Measurements from ENCODE around the gene CCNF. TPM values are rescaled to one million over a fixed set of nuclear protein-coding genes. Genes with fewer than 3 reads are reported as not detected.
"Not testable (repeated sequence)": the region's sequence is repeated elsewhere in the genome, so short reads cannot be mapped to it uniquely, and the experiment has no call there.

The CCNF gene, protein sequence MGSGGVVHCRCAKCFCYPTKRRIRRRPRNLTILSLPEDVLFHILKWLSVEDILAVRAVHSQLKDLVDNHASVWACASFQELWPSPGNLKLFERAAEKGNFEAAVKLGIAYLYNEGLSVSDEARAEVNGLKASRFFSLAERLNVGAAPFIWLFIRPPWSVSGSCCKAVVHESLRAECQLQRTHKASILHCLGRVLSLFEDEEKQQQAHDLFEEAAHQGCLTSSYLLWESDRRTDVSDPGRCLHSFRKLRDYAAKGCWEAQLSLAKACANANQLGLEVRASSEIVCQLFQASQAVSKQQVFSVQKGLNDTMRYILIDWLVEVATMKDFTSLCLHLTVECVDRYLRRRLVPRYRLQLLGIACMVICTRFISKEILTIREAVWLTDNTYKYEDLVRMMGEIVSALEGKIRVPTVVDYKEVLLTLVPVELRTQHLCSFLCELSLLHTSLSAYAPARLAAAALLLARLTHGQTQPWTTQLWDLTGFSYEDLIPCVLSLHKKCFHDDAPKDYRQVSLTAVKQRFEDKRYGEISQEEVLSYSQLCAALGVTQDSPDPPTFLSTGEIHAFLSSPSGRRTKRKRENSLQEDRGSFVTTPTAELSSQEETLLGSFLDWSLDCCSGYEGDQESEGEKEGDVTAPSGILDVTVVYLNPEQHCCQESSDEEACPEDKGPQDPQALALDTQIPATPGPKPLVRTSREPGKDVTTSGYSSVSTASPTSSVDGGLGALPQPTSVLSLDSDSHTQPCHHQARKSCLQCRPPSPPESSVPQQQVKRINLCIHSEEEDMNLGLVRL
- 4.8 TPM for total RNA-seq

DNA sequence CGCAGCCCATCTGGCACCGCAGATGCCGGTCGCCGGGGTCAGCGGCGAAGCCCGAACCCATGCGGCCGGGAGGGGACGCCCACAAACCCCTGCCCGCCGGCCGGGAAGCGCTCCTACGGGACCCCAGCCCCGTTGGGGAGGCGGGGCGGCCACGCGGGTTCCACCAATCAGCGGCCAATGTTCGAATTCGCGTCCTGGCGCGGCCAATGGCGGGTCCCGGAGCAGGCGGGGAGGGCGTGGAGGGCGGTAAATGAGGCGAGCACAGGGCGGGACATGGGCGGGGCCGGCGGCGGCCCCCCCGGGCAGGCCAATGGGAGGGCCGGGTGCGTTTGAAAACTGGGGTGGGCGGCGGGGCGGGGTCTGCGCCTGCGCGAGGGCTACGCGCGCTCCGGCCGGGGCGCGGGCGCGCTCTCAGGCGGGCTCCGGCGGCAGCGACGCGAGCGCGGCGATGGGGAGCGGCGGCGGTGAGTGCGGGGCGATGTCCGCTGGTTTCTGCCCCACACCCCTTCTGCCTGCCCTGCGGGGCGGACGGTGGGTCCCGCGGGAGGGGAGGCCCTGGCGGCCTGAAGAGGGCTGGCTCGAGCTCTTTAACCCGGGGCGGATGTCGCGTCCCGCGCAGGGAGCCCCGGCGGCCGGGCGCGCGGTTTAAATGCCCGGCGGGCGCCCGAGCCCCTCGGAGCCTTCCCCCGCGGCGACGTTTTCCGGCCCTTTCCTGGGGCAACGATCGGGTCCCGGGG is at the start of gene CCNF:
Gene CCNF (plus strand): TSS at position 414 of the 737 bp plus-strand sequence. CDS start 35 bp downstream, at position 449.
- peak; percentile 90 to 96 (median 96) for DNase-seq (ENCODE audit: low read depth in 2 of 3, low spot score in 2 of 3)

DNA sequence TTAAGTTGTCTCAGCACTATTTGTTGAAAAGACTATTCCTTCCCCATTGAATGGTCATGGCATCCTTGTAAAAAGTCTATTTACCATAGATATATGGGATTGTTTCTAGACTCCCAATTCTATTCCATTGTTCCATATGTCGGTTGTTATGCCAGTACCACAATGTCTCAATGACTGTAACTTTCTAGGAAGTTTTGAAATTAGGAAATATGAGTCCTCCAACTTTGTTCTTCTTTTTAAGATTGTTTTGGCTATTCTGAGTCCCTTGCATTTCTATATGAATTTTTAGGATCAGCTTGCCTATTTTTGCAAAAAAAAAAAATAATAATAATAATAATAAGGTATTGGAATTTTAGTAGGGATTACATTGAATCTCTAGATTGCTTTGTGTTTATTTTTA is 45.7 kb upstream of the CCNF start:
- no peak for DNase-seq (ENCODE audit: low read depth in 2 of 3, low spot score in 2 of 3)

DNA sequence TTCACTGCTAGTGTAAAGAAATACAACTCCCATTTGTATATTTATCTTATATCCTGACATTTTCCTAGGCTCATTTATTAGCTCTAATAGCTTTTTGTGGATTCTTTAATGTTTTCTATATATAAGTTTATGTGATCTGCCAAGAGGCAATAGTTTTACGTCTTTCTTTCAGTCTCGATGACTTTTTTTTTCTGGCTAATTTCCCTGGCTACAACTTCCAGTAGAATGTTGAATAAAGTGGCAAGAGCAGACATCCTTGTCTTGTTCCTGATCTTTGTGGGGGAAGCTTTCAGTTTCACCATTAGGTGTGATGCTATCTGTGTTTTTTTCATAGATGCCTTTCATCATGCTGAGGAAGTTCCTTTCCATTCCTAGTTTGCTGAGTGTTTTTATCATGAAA is 44.8 kb upstream of the CCNF start:
- no peak for DNase-seq (ENCODE audit: low read depth in 2 of 3, low spot score in 2 of 3)

DNA sequence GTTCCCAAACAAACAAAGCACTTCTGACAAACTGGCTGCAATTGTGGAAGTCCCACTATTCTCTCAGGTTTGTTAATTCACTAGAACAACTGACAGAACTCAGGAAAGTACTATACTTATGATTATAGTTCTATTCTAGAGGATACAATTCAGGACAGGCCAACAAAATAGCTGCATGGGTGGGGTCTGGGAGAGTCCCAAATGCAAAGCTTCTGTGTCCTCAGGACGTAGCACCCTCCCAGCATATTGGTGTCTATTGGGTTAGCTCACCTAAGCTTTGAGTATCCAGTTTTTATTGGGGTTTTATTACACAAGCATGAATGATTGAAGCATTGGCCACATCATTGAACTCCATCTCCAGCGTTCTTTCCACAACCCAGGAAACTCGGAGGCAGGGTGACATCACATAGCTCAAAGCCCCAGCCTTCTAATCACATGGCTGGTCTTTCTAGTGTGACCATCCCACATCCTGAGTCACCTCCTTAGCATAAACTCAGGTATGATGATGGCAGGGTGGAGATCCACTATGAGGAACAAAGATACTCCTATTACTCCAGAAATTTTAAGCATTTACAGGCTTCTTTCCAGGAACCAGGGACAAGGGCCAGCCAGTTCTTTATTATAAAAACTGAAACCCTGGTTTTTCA is 43.9 kb upstream of the CCNF start:
- no peak for DNase-seq (ENCODE audit: low read depth in 2 of 3, low spot score in 2 of 3)

DNA sequence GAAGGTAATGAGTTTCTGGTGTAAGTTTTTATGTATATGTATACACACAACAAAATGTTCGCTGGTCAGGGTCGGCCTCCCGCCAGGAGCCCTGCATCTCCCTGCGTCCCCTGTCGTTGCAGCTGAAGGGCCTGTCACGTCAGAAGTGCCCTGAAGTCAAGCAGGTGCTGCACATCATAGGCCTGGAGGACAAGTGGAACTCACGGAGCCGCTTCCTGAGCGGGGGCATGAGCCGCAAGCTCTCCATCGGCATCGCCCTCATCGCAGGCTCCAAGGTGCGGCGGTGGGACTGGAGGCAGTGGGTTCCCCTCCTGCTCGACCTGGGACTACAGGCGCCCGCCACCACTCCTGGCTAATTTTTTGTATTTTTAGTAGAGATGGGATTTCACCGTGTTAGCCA is 43.3 kb upstream of the CCNF start:
- not testable (repeated sequence) for DNase-seq (ENCODE audit: low read depth in 2 of 3, low spot score in 2 of 3)

DNA sequence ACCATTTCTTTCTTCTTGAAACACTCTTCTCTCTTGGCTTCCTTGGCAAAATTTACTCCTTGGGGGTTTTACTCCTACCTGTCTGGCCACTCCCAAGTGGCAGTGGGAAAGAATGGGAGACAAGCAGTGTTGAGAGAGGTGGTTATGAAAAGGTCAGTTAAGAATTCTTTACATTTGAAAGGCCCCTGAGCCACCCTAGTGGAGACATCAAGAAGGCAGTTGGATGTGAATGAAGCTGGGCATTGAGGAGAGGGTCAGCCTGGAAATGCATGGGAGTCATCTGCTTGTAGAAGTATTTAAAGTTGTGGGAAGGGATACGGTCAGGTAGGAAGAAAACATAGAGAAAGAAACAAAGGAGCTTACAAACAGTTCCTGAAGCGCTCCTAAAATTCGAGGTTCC is 42.3 kb upstream of the CCNF start:
- DNase-seq (ENCODE audit: low read depth in 2 of 3, low spot score in 2 of 3) = no peak

DNA sequence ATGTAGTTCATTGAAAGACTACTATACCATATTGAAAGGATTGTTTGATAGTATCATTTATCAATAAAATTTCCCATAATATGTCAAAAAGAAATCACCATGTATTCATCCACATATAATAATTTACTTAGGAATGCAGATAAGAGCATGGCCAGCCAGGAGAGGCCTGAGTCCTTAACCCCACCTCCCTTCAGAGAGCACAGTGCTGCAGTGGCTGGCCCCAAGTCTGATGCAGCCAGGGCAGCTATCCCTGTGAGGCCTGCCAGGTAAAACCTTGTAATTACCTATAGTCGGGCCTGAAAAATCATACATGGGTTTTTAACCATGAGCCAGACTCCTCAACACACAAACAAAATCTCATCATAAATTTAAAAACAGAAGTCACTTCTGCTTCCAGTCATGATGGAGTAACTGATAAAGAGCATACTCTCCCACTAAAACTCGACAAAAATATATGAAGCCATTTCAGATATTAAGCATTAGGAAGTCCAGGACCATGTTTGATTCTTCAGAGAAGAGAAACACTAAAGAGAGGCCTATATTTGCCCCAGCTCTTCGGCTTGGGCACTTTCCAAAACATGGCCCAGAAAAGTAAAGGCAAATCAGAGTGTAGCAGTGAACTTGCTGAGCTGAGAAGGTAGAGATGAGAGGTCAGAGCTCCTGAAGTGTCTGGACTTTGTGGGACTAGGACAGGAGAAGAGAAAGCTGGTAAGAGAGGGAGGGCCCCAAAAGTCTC is 40.9 kb upstream of the CCNF start:
- no peak for DNase-seq (ENCODE audit: low read depth in 2 of 3, low spot score in 2 of 3)

DNA sequence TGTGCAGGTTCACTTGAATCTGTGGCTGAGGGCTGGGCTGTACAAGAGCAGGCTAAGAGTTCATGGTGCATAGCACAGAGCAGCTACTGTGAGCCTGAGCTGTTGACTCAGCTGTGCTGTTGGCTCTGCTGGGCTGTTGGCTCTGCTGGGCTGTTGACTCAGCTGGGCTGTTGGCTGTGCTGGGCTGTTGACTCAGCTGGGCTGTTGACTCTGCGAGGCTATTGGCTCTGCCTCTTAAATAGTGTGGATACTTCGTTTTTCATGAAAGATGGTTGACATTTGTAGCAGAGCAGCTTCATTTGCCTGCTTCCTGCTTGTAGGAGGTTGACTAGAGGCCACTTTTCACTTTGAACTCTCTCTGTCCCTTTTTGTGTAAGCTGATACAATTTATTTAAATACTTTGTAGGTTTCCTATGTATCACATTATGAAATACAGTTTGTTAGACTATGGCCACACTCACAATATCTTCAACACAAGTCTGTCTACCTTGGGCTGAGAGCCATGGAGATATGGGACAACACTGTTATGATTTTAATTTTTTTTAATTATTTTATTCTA is 40.3 kb upstream of the CCNF start:
- no peak for DNase-seq (ENCODE audit: low read depth in 2 of 3, low spot score in 2 of 3)

DNA sequence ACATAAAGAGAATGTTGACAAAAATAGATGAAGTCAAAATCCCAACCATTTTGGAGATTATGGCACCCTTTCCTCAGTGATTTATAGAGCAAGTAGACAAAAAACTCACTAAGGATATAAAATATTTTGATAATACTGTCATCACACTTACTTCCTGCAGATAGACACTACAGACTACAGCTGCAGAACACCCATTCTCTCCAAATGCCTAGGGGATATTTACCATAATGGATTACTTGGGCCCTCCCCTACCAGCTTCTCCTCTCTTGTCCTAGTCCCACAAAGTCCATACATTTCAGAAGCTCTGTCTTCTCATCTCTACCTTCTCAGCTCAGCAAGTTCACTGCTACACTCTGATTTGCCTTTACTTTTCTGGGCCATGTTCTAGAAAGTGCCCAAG is 37.2 kb upstream of the CCNF start:
- DNase-seq (ENCODE audit: low read depth in 2 of 3, low spot score in 2 of 3) = no peak

DNA sequence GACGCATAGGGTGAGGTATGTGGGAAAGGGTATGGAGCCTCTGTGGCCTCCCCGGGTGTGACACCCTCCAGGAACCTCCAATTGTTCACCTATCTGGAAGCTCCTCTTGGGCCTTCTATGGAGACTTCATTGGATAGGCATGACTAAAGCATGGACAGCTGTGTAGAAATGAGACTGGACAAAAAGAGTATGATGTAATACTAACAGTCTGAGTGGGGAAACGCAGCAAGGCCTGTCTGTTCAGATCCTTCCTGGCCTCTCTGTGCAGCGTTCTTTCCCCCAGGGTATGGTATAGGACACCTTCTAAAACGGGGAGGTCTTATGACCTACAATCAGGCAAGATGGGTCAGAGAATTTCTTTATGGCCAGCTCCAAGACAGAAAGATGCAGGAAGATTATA is 30.7 kb upstream of the CCNF start:
- no peak for DNase-seq (ENCODE audit: low read depth in 2 of 3, low spot score in 2 of 3)

DNA sequence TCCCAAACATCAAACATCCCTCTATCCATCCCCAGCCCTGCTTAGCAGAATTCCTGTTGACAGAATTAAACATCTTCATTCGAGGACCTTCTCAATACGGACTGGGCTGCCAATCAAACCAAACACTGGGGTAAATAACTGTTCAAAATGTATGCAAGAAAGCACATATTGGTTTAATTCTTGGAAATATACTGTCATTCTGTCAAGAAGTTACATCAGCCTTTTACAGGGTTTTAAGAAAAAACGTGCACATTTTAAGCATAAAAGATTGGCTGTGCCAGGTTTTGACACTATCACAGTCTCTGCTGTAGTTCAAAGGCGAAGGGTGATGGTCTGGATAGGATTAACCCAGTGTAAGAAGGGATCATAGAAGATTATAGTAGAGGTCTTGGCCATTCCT is 25.1 kb upstream of the CCNF start:
- DNase-seq (ENCODE audit: low read depth in 2 of 3, low spot score in 2 of 3) = no peak

DNA sequence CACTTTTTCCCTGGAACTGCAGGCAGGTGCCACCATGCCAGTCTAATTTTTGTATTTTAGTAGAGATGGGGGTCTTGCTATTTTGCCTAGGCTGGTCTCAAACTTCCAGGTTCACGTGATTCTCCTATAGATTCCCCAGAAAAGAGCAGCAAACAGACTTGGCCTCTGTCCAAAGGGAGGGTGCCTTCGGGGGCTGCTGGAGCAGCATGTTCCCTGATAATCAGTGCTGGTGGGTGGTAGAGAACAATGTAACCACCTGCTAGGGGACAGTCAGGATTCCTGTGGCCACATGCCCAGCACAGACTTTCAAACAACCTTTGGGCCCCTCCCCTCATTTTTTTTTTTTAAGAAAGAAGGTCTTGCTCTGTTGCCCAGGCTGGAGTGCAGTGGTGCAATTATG is 14.2 kb upstream of the CCNF start:
- DNase-seq (ENCODE audit: low read depth in 2 of 3, low spot score in 2 of 3) = no peak

DNA sequence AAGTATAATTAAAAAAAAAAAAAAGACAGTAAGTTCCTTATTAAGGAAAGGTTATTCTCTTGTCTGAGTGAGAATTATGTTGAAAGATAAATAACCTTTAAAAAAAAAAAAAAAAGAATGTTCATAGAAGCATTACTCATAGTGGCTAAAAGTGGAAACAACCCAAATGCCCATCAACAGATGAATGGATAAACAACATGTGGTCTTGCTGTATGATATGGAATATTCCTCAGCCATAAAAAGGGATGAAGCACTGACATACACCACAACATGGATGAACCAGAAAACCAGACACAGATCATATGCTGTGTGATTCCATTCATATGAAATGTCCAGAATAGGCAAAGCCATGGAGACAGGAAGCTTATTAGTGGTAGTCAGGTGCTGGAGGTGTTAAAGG is 9.2 kb upstream of the CCNF start:
- no peak for DNase-seq (ENCODE audit: low read depth in 2 of 3, low spot score in 2 of 3)

DNA sequence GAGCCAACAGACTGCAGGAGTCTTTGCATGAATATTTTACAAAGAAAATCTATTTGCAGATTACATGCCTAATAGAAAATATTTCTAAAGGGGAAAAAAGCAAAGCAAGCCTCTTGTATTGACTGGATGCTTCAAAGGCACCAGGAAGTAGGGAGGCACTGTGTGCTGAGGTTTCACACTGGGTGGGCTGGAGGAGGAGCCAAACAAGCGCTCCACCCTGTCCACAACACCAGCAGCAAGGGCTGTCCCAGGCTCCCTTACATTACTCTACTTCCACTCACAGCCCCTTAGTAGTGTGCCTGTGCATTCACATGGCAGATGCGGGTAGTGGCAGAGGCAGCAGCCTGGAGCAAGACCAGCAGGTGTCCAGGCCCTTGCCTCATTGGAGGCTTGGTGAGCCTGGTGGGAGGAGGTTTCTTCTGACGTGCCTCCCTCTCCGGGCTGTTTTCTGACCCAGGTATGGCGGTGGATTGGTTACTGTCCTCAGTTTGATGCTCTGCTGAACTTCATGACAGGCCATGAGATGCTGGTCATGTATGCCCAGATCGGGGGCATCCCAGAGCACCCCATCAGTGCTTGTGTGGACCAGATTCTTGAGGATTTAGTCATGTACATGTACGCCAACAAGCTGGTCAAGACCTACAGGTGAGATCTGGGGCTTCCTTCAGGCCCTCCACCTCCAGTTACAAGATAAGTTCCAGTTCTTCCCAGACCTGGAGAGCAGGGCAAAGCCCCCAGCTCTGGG is 7.0 kb upstream of the CCNF start:
- DNase-seq (ENCODE audit: low read depth in 2 of 3, low spot score in 2 of 3) = no peak

DNA sequence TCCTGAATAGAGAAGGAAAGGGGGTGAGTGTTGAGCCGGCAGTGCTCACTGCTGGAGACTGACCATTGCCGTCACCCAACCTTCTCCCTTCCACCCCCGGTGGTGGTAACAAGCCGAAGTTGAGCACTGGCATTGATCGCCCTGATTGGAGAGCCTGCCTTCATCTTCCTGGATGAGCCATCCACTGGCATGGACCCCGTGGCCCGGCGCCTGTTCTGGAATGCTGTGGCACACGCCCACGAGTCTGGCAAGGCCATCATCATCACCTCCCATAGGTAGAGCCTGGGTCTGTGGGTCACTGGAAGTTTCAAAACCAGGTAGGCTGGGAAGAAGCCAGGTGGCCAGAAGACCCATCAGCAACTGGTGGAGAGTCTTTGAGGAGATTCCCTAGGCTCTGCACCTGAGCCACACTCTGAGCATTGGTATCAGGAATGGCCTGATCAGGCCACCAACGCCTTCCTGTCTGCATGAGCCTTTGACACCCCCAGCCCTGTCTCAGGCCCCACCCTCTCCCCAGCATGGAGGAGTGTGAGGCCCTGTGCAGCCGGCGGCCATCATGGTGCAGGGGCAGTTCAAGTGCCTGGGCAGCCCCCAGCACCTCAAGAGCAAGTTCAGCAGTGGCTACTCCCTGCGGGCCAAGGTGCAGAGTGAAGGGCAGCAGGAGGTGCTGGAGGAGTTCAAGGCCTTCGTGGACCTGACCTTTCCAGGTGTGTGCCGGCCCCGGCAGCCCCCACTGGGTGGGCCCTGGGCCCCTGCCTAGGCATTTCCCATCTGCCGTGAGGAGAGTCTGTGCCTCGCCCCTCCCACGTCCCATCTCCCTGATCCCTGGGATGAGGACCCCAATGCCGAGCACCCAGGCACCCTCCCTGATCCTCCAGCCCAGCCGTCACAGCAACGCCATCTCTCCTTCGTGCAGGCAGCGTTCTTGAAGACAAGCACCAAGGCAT is 4.9 kb upstream of the CCNF start:
- no peak for DNase-seq (ENCODE audit: low read depth in 2 of 3, low spot score in 2 of 3)

DNA sequence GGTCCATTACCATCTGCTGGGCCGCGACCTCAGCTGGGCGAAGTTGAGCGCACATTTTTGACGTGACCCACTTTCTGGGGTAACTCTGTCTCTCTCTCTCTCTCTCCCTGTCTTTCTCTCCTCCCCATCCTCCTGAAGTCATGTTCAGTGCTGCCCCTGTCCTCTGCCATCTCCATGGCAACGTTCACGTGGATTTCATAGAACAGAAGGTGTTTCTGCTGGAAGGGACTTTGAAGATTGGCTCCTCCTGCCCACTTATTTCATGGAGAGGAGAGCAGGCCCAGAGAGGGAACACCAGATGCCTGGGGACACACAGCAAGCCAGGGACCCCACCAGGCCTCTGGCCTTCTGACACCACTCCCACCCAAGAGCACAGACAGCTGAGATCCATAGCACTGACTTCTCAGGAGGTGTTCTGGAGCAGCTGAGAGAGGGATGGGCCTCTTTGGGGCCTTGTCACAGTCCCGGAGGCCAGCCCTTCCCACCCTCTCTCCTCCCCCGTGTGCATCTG is 4.2 kb upstream of the CCNF start:
- no peak for DNase-seq (ENCODE audit: low read depth in 2 of 3, low spot score in 2 of 3)

DNA sequence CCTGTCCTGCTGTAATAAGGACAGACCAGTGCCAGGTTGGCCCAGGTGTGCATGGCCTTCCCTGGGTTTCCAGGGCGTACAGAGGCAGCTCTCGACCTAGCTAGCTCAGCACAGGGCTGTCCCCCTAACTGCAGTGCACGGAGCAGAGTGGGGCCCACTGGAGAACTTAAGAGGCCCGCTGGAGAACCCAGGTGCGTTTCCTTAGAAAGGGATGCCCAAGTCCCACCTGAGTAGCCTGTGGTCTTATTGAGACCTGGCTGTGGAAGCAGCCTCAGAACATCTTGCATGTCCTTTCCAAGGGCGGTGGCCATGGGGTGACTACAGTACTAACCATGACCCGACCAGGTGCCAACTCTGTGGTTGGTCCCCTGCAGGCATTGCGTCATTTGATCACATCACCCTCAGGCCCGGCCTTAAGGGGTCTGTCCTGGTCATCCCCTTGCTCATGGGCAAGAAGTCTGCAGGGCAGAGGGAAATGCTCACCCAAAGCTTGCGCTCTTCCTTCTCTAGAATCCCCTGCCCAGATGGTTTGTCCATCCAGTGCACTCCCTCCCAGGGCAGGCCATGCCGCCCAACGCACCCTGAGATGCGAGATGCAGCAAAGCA is 3.3 kb upstream of the CCNF start:
- no peak for DNase-seq (ENCODE audit: low read depth in 2 of 3, low spot score in 2 of 3)

Measured in hematopoietic multipotent progenitor cell (in vitro differentiated cells).